ENCODE measurements around the gene FTCD. TPM values are rescaled to one million over a fixed set of nuclear protein-coding genes. Genes with fewer than 3 reads are reported as not detected.
A peak's percentile ranks its signal among the peaks of the same experiment; 100 is the strongest.

FTCD gene
- total and polyA plus RNA-seq, 9 of the 15 experiments (the other 6 are each of a cell fraction or from before 2014, with no cell fraction given): 0.11 to 1.6 (median 0.67) TPM; not detected in 5

GRCh38 chr21:46184625-46185555 is 29.5 kb upstream of the FTCD start (continued):
- TF ChIP-seq, protein P1, sequence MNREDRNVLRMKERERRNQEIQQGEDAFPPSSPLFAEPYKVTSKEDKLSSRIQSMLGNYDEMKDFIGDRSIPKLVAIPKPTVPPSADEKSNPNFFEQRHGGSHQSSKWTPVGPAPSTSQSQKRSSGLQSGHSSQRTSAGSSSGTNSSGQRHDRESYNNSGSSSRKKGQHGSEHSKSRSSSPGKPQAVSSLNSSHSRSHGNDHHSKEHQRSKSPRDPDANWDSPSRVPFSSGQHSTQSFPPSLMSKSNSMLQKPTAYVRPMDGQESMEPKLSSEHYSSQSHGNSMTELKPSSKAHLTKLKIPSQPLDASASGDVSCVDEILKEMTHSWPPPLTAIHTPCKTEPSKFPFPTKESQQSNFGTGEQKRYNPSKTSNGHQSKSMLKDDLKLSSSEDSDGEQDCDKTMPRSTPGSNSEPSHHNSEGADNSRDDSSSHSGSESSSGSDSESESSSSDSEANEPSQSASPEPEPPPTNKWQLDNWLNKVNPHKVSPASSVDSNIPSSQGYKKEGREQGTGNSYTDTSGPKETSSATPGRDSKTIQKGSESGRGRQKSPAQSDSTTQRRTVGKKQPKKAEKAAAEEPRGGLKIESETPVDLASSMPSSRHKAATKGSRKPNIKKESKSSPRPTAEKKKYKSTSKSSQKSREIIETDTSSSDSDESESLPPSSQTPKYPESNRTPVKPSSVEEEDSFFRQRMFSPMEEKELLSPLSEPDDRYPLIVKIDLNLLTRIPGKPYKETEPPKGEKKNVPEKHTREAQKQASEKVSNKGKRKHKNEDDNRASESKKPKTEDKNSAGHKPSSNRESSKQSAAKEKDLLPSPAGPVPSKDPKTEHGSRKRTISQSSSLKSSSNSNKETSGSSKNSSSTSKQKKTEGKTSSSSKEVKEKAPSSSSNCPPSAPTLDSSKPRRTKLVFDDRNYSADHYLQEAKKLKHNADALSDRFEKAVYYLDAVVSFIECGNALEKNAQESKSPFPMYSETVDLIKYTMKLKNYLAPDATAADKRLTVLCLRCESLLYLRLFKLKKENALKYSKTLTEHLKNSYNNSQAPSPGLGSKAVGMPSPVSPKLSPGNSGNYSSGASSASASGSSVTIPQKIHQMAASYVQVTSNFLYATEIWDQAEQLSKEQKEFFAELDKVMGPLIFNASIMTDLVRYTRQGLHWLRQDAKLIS (CRISPR knock-in tag; IDR thresholded peaks at IDR 0.05): 0 out of 2 replicates have a peak, but pooled peaks have one; percentile 30
- TF ChIP-seq MBD2 (IDR thresholded peaks at IDR 0.05; ENCODE audit: borderline replicate concordance, low read depth) (peak; percentile 99), NCOA2 (IDR thresholded peaks at IDR 0.05; ENCODE audit: partially characterized antibody in 2 of 2) (no peak), SIN3A (IDR thresholded peaks at IDR 0.05; ENCODE audit: borderline replicate concordance in 2 of 2, control insufficient read depth in 1 of 2, low read depth in 2 of 2, low read length in 2 of 2) (peak; percentile 39 to 43; a peak in 1 of 4 replicates), HNRNPH1 (optimal IDR thresholded peaks at IDR 0.05; ENCODE audit: low read depth, low read length) (no peak), ZNF408 (CRISPR knock-in tag; IDR thresholded peaks at IDR 0.05; ENCODE audit: low read depth) (no peak), COPS2 (conservative IDR thresholded peaks at IDR 0.05) (no peak), RBM17 (IDR thresholded peaks at IDR 0.05; ENCODE audit: borderline replicate concordance, low read depth, low read length) (no peak), ZZZ3 (IDR thresholded peaks at IDR 0.05) (no peak), SRSF9 (IDR thresholded peaks at IDR 0.05; ENCODE audit: borderline replicate concordance, low read depth, low read length) (no peak), ZSCAN32 (CRISPR knock-in tag; IDR thresholded peaks at IDR 0.05) (no peak), ARNT (IDR thresholded peaks at IDR 0.05) (no peak), POU5F1 (IDR thresholded peaks at IDR 0.05; ENCODE audit: borderline replicate concordance, low read depth, low read length, partially characterized antibody) (no peak), POLR2AphosphoS5 (IDR thresholded peaks at IDR 0.05; ENCODE audit: control insufficient read depth, insufficient read depth, low read depth, low read length) (0 out of 2 replicates have a peak, but pooled peaks have one; percentile 10), NCOA1 (IDR thresholded peaks at IDR 0.05; ENCODE audit: low read depth) (no peak), HBP1 (CRISPR knock-in tag; IDR thresholded peaks at IDR 0.05) (no peak), CBFB (CRISPR knock-in tag; IDR thresholded peaks at IDR 0.05) (no peak), ZBTB9 (CRISPR knock-in tag; IDR thresholded peaks at IDR 0.05) (no peak), GATAD2A (IDR thresholded peaks at IDR 0.05) (no peak)
- TF ChIP-seq, protein P2, sequence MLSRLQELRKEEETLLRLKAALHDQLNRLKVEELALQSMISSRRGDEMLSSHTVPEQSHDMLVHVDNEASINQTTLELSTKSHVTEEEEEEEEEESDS (CRISPR knock-in tag; IDR thresholded peaks at IDR 0.05): no peak
